ENCODE measurements around the gene RIMBP2.

Gene RIMBP2

DNA sequence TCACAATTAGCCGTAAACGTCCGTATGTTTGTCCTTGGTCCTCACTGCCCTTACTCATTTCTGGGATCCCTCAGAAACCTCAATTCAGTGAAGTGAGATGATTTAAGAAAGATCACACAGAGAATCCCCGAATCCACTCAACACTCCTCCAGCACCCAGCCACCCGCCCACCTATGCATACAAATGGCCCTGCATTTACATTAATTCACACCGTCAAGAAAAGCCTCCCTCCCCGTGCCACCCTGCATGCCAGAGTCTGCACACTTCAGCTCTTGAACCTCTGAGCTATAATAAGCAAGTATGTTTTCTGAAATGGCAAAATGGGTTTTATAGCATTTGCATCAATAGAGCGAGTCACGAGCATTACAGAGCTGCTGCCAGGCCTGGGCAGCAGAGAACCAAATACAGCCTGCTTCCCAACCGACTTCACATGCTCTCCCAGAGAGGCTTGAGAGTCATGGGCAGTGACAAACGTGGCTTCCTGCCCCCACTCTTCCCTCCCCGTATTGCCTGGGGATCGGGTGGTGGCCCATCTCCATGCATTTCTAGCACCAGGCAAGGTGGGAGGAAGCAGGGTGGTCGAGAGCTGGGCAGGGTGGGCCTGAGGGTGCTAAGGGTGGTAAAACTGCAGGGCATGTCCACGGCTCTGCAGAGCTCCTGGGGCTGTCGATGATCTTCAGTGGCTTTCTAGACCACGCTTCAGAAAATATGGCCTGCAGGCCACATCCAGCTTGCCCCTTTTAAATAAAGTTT, 177.6 kb downstream of the RIMBP2 start:
- DNase-seq (ENCODE audit: low read depth, low spot score) = no peak

DNA sequence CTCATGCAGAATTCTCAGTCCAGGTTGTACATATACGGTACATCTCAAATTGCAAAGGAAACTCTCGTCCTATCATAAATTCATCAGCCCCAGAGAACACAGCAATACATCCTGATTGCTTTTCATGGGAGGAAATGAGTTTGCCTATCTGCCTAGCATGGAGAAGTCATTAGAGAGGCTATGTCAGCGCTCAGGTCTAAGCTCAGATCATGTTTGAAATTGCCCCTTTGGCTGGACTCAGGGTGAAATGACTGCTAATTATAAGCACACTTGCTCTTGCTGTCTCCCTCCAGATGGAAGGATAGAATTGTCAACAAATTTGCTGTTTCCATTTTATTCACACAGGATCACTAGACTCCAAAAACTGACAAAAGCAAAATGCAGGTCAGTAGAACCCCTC, 178.4 kb downstream of the RIMBP2 start:
- DNase-seq (ENCODE audit: low read depth, low spot score) = no peak

DNA sequence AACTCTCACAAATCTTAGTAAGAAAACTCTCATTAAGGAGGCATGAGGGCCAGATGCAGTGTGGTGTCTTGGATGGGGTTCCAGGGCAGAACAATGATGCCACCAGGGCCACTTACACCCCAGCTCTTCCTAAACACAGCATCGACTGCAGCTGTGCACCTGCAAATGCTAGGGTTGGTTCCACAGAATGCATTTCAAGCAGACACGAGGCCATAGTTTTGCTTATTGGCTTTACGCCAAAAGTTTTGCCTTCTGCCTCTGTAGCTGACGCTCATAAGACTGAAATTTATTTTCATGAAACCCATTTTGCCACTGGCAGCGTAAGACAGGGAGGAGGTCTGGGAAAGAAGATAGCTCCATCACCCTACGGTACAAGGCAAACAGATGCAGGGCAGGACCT, 179.0 kb downstream of the RIMBP2 start:
- no peak for DNase-seq (ENCODE audit: low read depth, low spot score)

- no peak for DNase-seq (ENCODE audit: low read depth, low spot score)
Observed at GRCh38 chr12:130530429-130530828, 185.7 kb downstream of the RIMBP2 start.

DNA sequence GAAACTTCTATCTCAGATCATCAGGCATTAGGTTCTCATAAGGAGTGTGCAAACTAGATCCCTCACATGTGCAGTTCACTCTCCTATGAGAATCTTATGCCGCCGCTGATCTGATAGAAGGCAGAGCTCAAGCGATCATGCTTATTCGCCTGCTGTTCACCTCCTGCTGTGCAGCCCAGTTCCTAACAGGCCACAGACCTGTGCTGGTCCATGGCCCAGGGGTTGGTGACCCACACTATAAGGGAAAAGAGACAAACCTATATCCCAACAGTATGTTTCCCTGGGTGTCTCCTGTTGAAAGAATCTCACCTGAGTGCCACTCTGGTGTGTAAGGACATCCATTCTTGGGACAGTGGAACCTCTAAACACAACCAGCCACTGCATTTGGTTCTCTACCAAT, 186.3 kb downstream of the RIMBP2 start:
- no peak for DNase-seq (ENCODE audit: low read depth, low spot score)

DNA sequence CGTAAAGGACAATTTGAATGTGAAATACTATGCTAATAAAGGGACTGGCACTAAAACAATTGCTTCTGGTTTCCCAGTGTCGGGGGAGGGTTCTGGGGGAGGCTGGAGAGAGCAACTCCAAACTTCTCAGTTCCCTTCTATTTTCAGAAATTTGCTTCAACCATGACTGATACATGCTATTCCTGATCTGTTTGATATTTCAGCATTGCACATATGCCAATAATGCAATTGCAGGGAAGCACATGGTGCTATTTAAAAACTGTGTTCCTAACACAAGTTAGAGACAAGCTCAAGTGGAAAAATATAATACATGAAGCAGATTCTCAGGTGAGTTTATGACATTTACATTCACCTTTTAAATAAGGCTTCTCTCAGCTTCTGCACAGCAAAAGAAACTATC, 188.9 kb downstream of the RIMBP2 start:
- no peak for DNase-seq (ENCODE audit: low read depth, low spot score)

DNA sequence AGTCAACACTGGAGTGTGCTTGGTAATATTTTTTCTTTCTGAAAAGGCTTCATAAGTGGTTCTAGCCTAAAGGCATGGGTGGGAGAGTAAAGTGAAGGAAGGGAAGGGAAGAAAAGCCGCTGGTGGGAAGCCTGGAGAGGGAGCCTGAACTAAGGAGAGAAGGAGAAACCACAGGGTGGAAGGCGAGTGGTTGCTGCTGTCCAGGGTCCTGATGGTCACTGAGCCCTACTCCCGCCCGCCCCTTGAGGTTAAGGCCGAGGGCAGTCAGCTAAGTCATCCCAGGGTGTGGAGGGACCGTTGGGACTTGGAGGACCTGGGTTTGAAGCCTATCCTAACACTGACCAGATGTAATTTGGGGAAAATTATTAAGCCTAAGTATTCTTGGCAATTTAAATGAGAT, 189.3 kb downstream of the RIMBP2 start:
- DNase-seq (ENCODE audit: low read depth, low spot score) = peak; percentile 49

DNA sequence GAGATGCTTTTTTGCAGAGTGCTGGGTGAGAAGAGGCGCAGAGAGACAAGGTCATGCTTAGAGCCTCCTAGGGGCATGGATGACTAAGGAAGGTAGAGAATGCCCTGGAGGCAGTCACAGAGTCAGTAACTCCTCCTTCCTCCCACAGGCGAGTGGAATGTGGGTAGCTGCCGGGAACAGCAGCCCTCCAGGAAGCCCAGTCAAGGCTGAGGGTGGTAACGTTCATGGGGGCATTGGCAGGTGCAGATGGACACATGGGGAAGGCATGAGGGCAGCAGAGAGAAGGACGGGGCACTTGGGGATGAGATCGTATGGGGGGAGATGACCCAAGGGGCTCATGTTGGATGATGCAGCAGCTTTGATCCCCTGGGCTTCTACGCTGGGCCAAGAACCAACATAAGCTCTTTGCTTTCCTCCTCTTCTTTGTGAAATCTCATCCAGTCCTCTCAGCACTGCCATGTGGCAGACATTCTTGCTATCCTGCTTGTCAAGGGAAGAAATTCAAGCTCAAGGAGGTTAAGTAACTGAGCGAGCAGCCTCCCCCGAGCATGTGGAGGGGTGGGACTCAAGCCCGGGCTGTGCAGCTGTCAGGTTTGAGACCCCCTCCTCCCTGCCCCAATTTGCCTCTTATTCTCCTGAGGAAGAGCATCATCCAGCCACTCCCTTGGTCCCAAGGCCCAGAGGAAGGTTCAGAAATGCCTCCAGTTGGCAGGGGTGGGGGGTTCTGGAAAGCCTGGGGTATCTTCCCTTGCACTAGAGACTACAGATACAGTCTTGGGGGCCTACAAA, 190.5 kb downstream of the RIMBP2 start:
- DNase-seq (ENCODE audit: low read depth, low spot score) = no peak

GRCh38 chr12:130524759-130525158, 191.3 kb downstream of the RIMBP2 start:
- no peak for DNase-seq (ENCODE audit: low read depth, low spot score)

GRCh38 chr12:130523863-130524614, 192.1 kb downstream of the RIMBP2 start:
- DNase-seq (ENCODE audit: low read depth, low spot score) = no peak

GRCh38 chr12:130523208-130523607, 192.9 kb downstream of the RIMBP2 start:
- DNase-seq (ENCODE audit: low read depth, low spot score) = no peak

- DNase-seq (ENCODE audit: low read depth, low spot score) = no peak
Observed at GRCh38 chr12:130522244-130522834, 193.8 kb downstream of the RIMBP2 start.

GRCh38 chr12:130521375-130522124, 194.5 kb downstream of the RIMBP2 start:
- DNase-seq (ENCODE audit: low read depth, low spot score) = no peak

GRCh38 chr12:130520784-130521183, 195.3 kb downstream of the RIMBP2 start:
- DNase-seq (ENCODE audit: low read depth, low spot score) = no peak

- no peak for DNase-seq (ENCODE audit: low read depth, low spot score)
Observed at GRCh38 chr12:130517588-130517987, 198.5 kb downstream of the RIMBP2 start.

DNA sequence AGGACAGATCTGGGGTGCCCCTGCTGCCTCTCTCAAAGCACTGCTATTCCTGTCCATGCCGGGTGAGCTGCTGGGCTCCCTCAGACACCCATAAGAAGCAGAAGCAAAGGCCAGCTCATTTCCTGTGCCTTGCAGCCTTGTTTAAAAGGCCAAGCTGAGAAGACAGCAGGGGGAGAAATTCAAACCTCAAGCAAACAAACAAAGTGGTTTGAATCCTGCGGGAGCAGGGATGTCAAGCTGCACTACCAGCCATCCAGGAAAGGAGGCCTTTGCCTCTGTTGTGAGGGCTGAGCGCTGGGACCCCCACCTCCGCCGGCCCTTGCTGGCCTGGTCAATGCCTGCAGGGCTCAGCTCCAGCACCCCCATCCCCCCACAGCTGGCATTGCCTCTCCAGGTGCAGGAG, 201.9 kb downstream of the RIMBP2 start:
- no peak for DNase-seq (ENCODE audit: low read depth, low spot score)

GRCh38 chr12:130513556-130513955, 202.5 kb downstream of the RIMBP2 start:
- DNase-seq (ENCODE audit: low read depth, low spot score) = no peak

- no peak for DNase-seq (ENCODE audit: low read depth, low spot score)
Observed at GRCh38 chr12:130511285-130511684, 204.8 kb downstream of the RIMBP2 start.

GRCh38 chr12:130509454-130509853, 206.6 kb downstream of the RIMBP2 start:
- DNase-seq (ENCODE audit: low read depth, low spot score) = no peak

DNA sequence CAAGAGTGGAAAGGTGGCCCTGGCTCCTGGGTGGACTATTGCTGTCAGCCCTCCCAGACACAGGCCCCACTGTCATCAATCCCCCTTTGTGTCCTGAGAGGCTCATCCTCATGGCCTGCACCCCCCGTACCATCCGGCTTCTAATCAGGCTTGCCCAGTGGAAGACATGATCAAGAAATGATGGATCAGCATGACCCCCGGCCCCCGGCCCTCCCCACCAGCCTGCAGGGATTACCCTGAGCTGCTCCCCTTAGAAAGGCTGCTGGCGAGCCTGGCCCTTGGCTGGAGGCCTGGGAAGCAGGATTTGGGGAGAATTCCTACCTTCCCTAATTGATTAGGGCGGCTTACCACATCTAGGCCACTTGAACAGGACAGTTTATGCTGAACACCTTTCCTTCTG, 207.3 kb downstream of the RIMBP2 start:
- DNase-seq (ENCODE audit: low read depth, low spot score) = no peak

DNA sequence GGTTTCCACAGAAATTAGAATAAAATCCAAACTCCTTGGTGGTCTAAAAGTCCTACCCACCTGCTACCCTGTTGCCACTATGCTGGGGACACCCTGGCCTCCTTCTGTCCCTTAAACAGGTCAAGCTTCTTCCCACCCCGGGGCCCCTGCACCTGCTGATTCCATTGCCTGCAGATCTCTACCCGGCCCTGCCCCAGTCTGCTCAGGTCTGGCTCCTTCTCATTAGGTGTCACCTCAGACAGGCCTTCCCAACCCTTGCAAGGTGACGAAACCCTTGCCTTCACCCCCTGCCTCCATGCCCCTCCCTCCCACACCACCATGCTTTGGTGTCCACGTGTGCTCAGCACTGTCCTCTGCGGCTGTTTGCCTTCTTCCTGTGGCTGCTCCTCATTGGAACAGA, 207.8 kb downstream of the RIMBP2 start:
- no peak for DNase-seq (ENCODE audit: low read depth, low spot score)

Data from astrocyte of the hippocampus (primary cell).